Inflammatory macrophage treated with lipopolysaccharide for 4 hours (primary cell): ENCODE measurements around the gene CACNA1S.

Experiments used
- DNase-seq: peaks from one replicate; pipeline ENCODE4 v3.0.0-alpha.2; 2020

CACNA1S gene

GRCh38 chr1:201092738-201093137, 19.5 kb downstream of the CACNA1S start:
- DNase-seq = no peak

- no peak for DNase-seq
These were observed 21.0 kb downstream of the CACNA1S start for GRCh38 chr1:201091256-201091655.

- DNase-seq = no peak
These were observed 21.7 kb downstream of the CACNA1S start for GRCh38 chr1:201090541-201090940.

GRCh38 chr1:201089596-201089995, 22.6 kb downstream of the CACNA1S start:
- DNase-seq = no peak

- no peak for DNase-seq
These were observed 23.2 kb downstream of the CACNA1S start for GRCh38 chr1:201088901-201089525.

GRCh38 chr1:201088395-201088794, 23.8 kb downstream of the CACNA1S start:
- DNase-seq = no peak

- peak; percentile 61 for DNase-seq
These were observed 26.1 kb downstream of the CACNA1S start for GRCh38 chr1:201085902-201086735.

- no peak for DNase-seq
These were observed 27.9 kb downstream of the CACNA1S start for GRCh38 chr1:201084295-201084694.

- DNase-seq = no peak
These were observed 28.5 kb downstream of the CACNA1S start for GRCh38 chr1:201083741-201084140.

- DNase-seq = no peak
These were observed 32.1 kb downstream of the CACNA1S start for GRCh38 chr1:201080135-201080534.

GRCh38 chr1:201077736-201078135, 34.5 kb downstream of the CACNA1S start:
- DNase-seq = no peak

GRCh38 chr1:201077116-201077515, 35.1 kb downstream of the CACNA1S start:
- no peak for DNase-seq

- no peak for DNase-seq
These were observed 36.1 kb downstream of the CACNA1S start for GRCh38 chr1:201076092-201076491.

GRCh38 chr1:201074018-201074417, 38.2 kb downstream of the CACNA1S start:
- no peak for DNase-seq

- no peak for DNase-seq
These were observed 39.3 kb downstream of the CACNA1S start for GRCh38 chr1:201072922-201073321.

- no peak for DNase-seq
These were observed 40.1 kb downstream of the CACNA1S start for GRCh38 chr1:201072149-201072548.

- no peak for DNase-seq
These were observed 42.6 kb downstream of the CACNA1S start for GRCh38 chr1:201069636-201070035.

GRCh38 chr1:201068976-201069375, 43.2 kb downstream of the CACNA1S start:
- no peak for DNase-seq

GRCh38 chr1:201066986-201067385, 45.2 kb downstream of the CACNA1S start:
- DNase-seq = no peak

GRCh38 chr1:201065686-201066085, 46.5 kb downstream of the CACNA1S start:
- DNase-seq = no peak

GRCh38 chr1:201064806-201065205, 47.4 kb downstream of the CACNA1S start:
- DNase-seq = no peak

- DNase-seq = no peak
These were observed 49.1 kb downstream of the CACNA1S start for GRCh38 chr1:201063145-201063544.

GRCh38 chr1:201062511-201063091, 49.6 kb downstream of the CACNA1S start:
- no peak for DNase-seq

- DNase-seq = no peak
These were observed 50.3 kb downstream of the CACNA1S start for GRCh38 chr1:201061886-201062285.
